ENCODE results near the gene HTR1D. TPM values are rescaled to one million over a fixed set of nuclear protein-coding genes. Genes with fewer than 3 reads are reported as not detected.

The HTR1D gene
- total RNA-seq, 4 donors from 2014 or later = not detected

GRCh38 chr1:23244256-23244761 is 27.0 kb upstream of the HTR1D start:
- TF ChIP-seq, protein P1, sequence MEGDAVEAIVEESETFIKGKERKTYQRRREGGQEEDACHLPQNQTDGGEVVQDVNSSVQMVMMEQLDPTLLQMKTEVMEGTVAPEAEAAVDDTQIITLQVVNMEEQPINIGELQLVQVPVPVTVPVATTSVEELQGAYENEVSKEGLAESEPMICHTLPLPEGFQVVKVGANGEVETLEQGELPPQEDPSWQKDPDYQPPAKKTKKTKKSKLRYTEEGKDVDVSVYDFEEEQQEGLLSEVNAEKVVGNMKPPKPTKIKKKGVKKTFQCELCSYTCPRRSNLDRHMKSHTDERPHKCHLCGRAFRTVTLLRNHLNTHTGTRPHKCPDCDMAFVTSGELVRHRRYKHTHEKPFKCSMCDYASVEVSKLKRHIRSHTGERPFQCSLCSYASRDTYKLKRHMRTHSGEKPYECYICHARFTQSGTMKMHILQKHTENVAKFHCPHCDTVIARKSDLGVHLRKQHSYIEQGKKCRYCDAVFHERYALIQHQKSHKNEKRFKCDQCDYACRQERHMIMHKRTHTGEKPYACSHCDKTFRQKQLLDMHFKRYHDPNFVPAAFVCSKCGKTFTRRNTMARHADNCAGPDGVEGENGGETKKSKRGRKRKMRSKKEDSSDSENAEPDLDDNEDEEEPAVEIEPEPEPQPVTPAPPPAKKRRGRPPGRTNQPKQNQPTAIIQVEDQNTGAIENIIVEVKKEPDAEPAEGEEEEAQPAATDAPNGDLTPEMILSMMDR (IDR thresholded peaks at IDR 0.05; ENCODE audit: low read depth) = no peak

DNA sequence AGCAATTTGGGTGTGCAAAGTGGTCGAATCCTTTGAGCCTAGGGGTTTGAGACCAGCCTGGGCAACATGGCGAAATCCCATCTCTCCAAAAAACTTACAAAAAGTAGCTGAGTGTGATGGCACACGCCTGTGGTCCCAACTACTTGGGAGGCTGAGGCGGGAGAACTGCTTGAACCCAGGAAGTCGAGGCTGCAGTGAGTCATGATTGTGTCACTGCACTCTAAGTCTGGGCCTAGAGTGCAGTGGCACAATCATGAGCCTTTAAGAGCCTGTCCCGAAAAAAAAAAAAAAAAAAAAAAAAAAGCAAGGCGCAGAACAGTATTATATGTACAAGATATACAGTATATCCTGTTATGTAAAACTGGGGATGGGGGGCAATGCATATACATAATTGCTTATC is 25.1 kb upstream of the HTR1D start:
- TF ChIP-seq, protein P1 (IDR thresholded peaks at IDR 0.05; ENCODE audit: low read depth) = no peak

- TF ChIP-seq, protein P1 (IDR thresholded peaks at IDR 0.05; ENCODE audit: low read depth) = no peak
These were observed 22.5 kb upstream of the HTR1D start for GRCh38 chr1:23239638-23240295.

- TF ChIP-seq, protein P1 (IDR thresholded peaks at IDR 0.05; ENCODE audit: low read depth) = no peak
These were observed 21.3 kb upstream of the HTR1D start for GRCh38 chr1:23238565-23238964.

GRCh38 chr1:23237508-23237907 is 20.2 kb upstream of the HTR1D start:
- TF ChIP-seq, protein P1 (IDR thresholded peaks at IDR 0.05; ENCODE audit: low read depth) = no peak

- TF ChIP-seq, protein P1 (IDR thresholded peaks at IDR 0.05; ENCODE audit: low read depth) = no peak
These were observed 10.5 kb upstream of the HTR1D start for GRCh38 chr1:23227806-23228205.

DNA sequence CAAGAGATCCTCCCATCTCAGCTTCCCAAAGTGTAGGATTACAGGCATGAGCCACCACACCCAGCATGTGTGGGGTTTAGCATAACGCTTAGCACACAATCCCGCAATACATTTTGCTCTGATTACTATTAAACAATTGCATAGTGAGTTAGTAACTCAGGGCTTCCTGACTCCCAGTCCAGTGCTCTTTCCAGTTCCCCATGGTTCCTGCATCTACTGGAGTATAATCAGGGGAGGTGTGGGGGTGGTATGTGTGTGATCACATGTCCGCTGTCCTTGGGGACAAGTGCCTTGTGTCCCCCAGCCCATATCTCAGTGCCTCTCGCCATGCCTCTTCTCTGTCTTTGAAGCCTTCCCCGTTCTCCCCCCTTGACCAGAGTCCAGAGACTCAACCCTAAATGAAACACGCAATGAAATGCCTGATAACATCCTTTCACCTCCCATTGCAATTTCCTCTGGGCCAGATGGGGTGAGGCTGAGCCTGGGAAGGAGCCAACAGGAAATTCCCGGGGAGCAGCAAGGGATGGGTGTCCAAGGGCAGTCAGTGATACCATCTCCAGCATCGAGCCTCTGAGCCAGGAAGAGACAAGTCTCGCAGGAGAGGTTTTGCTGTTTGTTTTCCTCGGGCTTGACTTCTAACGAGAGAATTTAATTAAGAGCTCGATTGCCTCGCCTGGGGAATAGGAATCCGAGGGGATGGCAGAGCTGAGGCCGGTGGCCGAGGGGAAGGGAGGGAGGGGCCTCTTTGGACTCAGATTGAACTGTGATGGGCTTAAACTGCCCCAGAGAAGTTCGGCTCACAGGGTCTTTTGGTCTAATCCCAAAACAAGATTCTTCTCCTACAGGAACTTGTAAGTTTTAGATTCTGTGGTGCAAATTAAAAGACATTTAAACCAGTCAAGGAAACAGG is 7.7 kb upstream of the HTR1D start:
- TF ChIP-seq, protein P1 (IDR thresholded peaks at IDR 0.05; ENCODE audit: low read depth) = no peak
